Measurements from ENCODE around the gene C9orf50. TPM values are rescaled to one million over a fixed set of nuclear protein-coding genes. Genes with fewer than 3 reads are reported as not detected.
"Not testable (repeated sequence)": the region's sequence is repeated elsewhere in the genome, so short reads cannot be mapped to it uniquely, and the experiment has no call there.

Gene C9orf50
- total and polyA plus RNA-seq, 7 donors, result 0.03 to 1.2 (median 0.82) TPM; not detected in 4

GRCh38 chr9:129667378-129667777 lies 46.5 kb upstream of the C9orf50 start:
- Histone ChIP-seq H3K36me3 (no peaks in the 10 kb centered on the region), H3K27ac (no peak overlapping the region), H3K9me3 (no peaks in the 10 kb centered on the region), H3K4me3 (no peak overlapping the region), H3K4me1 (peaks cover 0 to 18% (median 15%) of the 10 kb centered on the region in 4 donors), H3K27me3 (peaks cover 15 to 42% (median 23%) of the 10 kb centered on the region in 3 donors)
- no peak for TF ChIP-seq POLR2AphosphoS5 (IDR thresholded peaks at IDR 0.05)
- DNase-seq, result no peak
- WGBS, 2 donors, result 74 to 82% methylated on average over 11 of the region's 11 CpGs
- intact Hi-C loops (cut with DNase I), result loop anchor here (5.0 kb wide), 1 partner anchor 45 kb away; no protein-coding TSS in a partner anchor

GRCh38 chr9:129666575-129666974 lies 45.7 kb upstream of the C9orf50 start:
- H3K4me3 ChIP-seq, result peak overlapping the region in 3 of 4 donors; percentile 21 to 43 (median 36)
- DNase-seq, result no peak
- H3K9me3 ChIP-seq, result no peaks in the 10 kb centered on the region
- H3K27me3 ChIP-seq, result peaks cover 15 to 42% (median 23%) of the 10 kb centered on the region in 3 donors
- TF ChIP-seq EP300 (IDR thresholded peaks at IDR 0.05) (no peak), CTCF (IDR thresholded peaks at IDR 0.05) (no peak), POLR2AphosphoS5 (IDR thresholded peaks at IDR 0.05) (no peak), POLR2A (IDR thresholded peaks at IDR 0.05) (no peak)
- H3K27ac ChIP-seq, result peak overlapping the region in 1 of 4 donors; percentile 46
- 18 to 27% methylated on average over 13 of the region's 13 CpGs for WGBS, 2 donors
- no peaks in the 10 kb centered on the region for H3K36me3 ChIP-seq
- H3K4me1 ChIP-seq, result peaks cover 0 to 18% (median 15%) of the 10 kb centered on the region in 4 donors
- intact Hi-C loops (cut with DNase I), result loop anchor here (5.0 kb wide), 1 partner anchor 46 kb away; no protein-coding TSS in a partner anchor

- Histone ChIP-seq H3K27me3 (peaks cover 15 to 42% (median 23%) of the 10 kb centered on the region in 3 donors), H3K4me3 (peak overlapping the region in 3 of 4 donors; percentile 36 to 43 (median 41)), H3K9me3 (no peaks in the 10 kb centered on the region), H3K4me1 (peaks cover 0 to 18% (median 15%) of the 10 kb centered on the region in 4 donors), H3K27ac (peak overlapping the region in 1 of 4 donors; percentile 46), H3K36me3 (no peaks in the 10 kb centered on the region)
- 5% methylated on average over 88 of the region's 88 CpGs for WGBS, 2 donors
- no peak for TF ChIP-seq CTCF (IDR thresholded peaks at IDR 0.05)
- no peak for TF ChIP-seq POLR2A (IDR thresholded peaks at IDR 0.05)
- TF ChIP-seq EP300 (IDR thresholded peaks at IDR 0.05), result no peak
- TF ChIP-seq POLR2AphosphoS5 (IDR thresholded peaks at IDR 0.05), result no peak
- no peak for DNase-seq
- intact Hi-C loops (cut with DNase I), result loop anchor here (5.0 kb wide), 1 partner anchor 46 kb away; no protein-coding TSS in a partner anchor
These were observed 45.1 kb upstream of the C9orf50 start for GRCh38 chr9:129665814-129666520.

GRCh38 chr9:129665389-129665775 lies 44.5 kb upstream of the C9orf50 start, which contains the start of gene PRRX2:
Gene PRRX2, plus strand, starts transcription at chr9:129665647. Its CDS starts 221 bp downstream, at chr9:129665868.
- 1% methylated on average over 37 of the region's 37 CpGs for WGBS, 2 donors
- H3K36me3 ChIP-seq, result no peaks in the 10 kb centered on the region
- peaks cover 0 to 18% (median 15%) of the 10 kb centered on the region in 4 donors for H3K4me1 ChIP-seq
- no peaks in the 10 kb centered on the region for H3K9me3 ChIP-seq
- H3K4me3 ChIP-seq, result peak within 1 kb of the TSS in 3 of 4 donors; percentile 36 to 43 (median 41)
- intact Hi-C loops (cut with DNase I), result loop anchor here (5.0 kb wide), 1 partner anchor 47 kb away; no protein-coding TSS in a partner anchor
- peaks cover 15 to 42% (median 23%) of the 10 kb centered on the region in 3 donors for H3K27me3 ChIP-seq
- H3K27ac ChIP-seq, result peak within 1 kb of the TSS in 2 of 4 donors; percentile 25 to 46
- TF ChIP-seq EP300 (IDR thresholded peaks at IDR 0.05) (no peak), POLR2A (IDR thresholded peaks at IDR 0.05) (no peak), POLR2AphosphoS5 (IDR thresholded peaks at IDR 0.05) (no peak), CTCF (IDR thresholded peaks at IDR 0.05) (no peak)
- DNase-seq, result no peak

- WGBS, 2 donors, result 9% methylated on average over 36 of the region's 36 CpGs
- H3K27ac ChIP-seq, result peak overlapping the region in 1 of 4 donors; percentile 25
- DNase-seq, result no peak
These were observed 44.0 kb upstream of the C9orf50 start for GRCh38 chr9:129664746-129665388.

GRCh38 chr9:129662239-129662638 lies 41.3 kb upstream of the C9orf50 start:
- 63 to 78% methylated on average over 3 of the region's 3 CpGs for WGBS, 2 donors
- H3K27ac ChIP-seq; H3K4me3 ChIP-seq; intact Hi-C loops (cut with DNase I); H3K9me3 ChIP-seq; DNase-seq; H3K36me3 ChIP-seq: not testable (repeated sequence)
- Histone ChIP-seq H3K4me1 (peaks cover 0 to 18% (median 15%) of the 10 kb centered on the region in 4 donors), H3K27me3 (peaks cover 15 to 31% (median 21%) of the 10 kb centered on the region in 3 donors)

More at GRCh38 chr9:129664746-129665388, 44.0 kb upstream of the C9orf50 start:
- Histone ChIP-seq H3K27me3 (peaks cover 15 to 42% (median 23%) of the 10 kb centered on the region in 3 donors), H3K4me3 (peak overlapping the region in 3 of 4 donors; percentile 36 to 43 (median 41)), H3K36me3 (no peaks in the 10 kb centered on the region), H3K9me3 (no peaks in the 10 kb centered on the region), H3K4me1 (peaks cover 0 to 18% (median 15%) of the 10 kb centered on the region in 4 donors)
- TF ChIP-seq POLR2A (IDR thresholded peaks at IDR 0.05) (no peak), EP300 (IDR thresholded peaks at IDR 0.05) (no peak), POLR2AphosphoS5 (IDR thresholded peaks at IDR 0.05) (no peak), CTCF (IDR thresholded peaks at IDR 0.05) (no peak)
- intact Hi-C loops (cut with DNase I), result loop anchor here (5.0 kb wide), 1 partner anchor 47 kb away; no protein-coding TSS in a partner anchor

All from sigmoid colon (tissue), 7 donors.